ENCODE data around the gene ROPN1L. TPM values are rescaled to one million over a fixed set of nuclear protein-coding genes. Genes with fewer than 3 reads are reported as not detected.
A peak's percentile ranks its signal among the peaks of the same experiment; 100 is the strongest.

Gene ROPN1L
- polyA plus RNA-seq, 1 donor from 2014 or later = 0.52 TPM

DNA sequence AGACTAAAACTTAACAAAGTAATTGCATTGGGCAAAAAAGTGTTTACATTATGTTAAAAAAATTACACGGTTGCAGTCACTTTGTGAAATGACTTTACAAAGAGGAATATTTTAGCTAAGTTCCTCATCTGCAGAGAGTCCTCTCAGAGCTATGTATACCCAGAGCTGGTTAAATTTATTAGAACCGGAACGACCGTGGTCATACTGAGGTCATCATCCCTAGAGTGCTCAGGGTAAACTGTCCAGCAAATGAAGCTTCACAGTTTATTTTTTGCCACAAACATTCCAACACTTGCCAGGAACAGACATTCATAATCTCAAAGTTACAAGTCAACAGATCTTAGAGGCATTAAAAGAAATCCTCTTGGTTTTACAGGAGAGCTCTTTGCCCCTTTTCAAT is 897 bp downstream of the ROPN1L start:
- H3K4me3 ChIP-seq (ENCODE audit: low read length) = peak overlapping the region; percentile 79
- no peak overlapping the region for H3K27ac ChIP-seq (ENCODE audit: low read length)
- peak overlapping the region; percentile 84 for H3K4me2 ChIP-seq (ENCODE audit: low read length)
- H3K9me2 ChIP-seq (ENCODE audit: insufficient read depth, low read length) = no peaks in the 10 kb centered on the region
- no peak overlapping the region for H2AFZ ChIP-seq (ENCODE audit: low read depth, low read length)
- H3K9me3 ChIP-seq (ENCODE audit: low read length) = no peaks in the 10 kb centered on the region
- H3F3A ChIP-seq (ENCODE audit: insufficient read depth, low read length, poor library complexity, severe bottlenecking) = no peaks in the 10 kb centered on the region
- H4K20me1 ChIP-seq (ENCODE audit: insufficient read depth) = no peaks in the 10 kb centered on the region
- no peaks in the 10 kb centered on the region for H3K27me3 ChIP-seq (ENCODE audit: insufficient read depth, low read depth, low read length)
- no peaks in the 10 kb centered on the region for H3K79me2 ChIP-seq (replicated peaks; ENCODE audit: insufficient read depth, low read length)
- no peak for TF ChIP-seq RAD21 (conservative IDR thresholded peaks at IDR 0.05)
- TF ChIP-seq TAF1 (IDR thresholded peaks at IDR 0.05; ENCODE audit: low read depth) = no peak
- no peak for TF ChIP-seq SMC3 (conservative IDR thresholded peaks at IDR 0.05; ENCODE audit: poor library complexity)
- no peak for TF ChIP-seq POLR2AphosphoS5 (IDR thresholded peaks at IDR 0.05)
- TF ChIP-seq, protein P1, sequence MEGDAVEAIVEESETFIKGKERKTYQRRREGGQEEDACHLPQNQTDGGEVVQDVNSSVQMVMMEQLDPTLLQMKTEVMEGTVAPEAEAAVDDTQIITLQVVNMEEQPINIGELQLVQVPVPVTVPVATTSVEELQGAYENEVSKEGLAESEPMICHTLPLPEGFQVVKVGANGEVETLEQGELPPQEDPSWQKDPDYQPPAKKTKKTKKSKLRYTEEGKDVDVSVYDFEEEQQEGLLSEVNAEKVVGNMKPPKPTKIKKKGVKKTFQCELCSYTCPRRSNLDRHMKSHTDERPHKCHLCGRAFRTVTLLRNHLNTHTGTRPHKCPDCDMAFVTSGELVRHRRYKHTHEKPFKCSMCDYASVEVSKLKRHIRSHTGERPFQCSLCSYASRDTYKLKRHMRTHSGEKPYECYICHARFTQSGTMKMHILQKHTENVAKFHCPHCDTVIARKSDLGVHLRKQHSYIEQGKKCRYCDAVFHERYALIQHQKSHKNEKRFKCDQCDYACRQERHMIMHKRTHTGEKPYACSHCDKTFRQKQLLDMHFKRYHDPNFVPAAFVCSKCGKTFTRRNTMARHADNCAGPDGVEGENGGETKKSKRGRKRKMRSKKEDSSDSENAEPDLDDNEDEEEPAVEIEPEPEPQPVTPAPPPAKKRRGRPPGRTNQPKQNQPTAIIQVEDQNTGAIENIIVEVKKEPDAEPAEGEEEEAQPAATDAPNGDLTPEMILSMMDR (IDR thresholded peaks at IDR 0.05; ENCODE audit: poor library complexity, severe bottlenecking) = no peak
- no peak for TF ChIP-seq EP300 (conservative IDR thresholded peaks at IDR 0.05; ENCODE audit: poor library complexity, severe bottlenecking)
- TF ChIP-seq, protein P2, sequence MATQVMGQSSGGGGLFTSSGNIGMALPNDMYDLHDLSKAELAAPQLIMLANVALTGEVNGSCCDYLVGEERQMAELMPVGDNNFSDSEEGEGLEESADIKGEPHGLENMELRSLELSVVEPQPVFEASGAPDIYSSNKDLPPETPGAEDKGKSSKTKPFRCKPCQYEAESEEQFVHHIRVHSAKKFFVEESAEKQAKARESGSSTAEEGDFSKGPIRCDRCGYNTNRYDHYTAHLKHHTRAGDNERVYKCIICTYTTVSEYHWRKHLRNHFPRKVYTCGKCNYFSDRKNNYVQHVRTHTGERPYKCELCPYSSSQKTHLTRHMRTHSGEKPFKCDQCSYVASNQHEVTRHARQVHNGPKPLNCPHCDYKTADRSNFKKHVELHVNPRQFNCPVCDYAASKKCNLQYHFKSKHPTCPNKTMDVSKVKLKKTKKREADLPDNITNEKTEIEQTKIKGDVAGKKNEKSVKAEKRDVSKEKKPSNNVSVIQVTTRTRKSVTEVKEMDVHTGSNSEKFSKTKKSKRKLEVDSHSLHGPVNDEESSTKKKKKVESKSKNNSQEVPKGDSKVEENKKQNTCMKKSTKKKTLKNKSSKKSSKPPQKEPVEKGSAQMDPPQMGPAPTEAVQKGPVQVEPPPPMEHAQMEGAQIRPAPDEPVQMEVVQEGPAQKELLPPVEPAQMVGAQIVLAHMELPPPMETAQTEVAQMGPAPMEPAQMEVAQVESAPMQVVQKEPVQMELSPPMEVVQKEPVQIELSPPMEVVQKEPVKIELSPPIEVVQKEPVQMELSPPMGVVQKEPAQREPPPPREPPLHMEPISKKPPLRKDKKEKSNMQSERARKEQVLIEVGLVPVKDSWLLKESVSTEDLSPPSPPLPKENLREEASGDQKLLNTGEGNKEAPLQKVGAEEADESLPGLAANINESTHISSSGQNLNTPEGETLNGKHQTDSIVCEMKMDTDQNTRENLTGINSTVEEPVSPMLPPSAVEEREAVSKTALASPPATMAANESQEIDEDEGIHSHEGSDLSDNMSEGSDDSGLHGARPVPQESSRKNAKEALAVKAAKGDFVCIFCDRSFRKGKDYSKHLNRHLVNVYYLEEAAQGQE (IDR thresholded peaks at IDR 0.05; ENCODE audit: borderline replicate concordance) = no peak
- no peak for TF ChIP-seq EZH2 (IDR thresholded peaks at IDR 0.05; ENCODE audit: borderline replicate concordance, insufficient read depth, low read length, poor library complexity, severe bottlenecking)
- no peak for TF ChIP-seq MXI1 (conservative IDR thresholded peaks at IDR 0.05; ENCODE audit: poor library complexity, severe bottlenecking)
- no peak overlapping the region for H3K9ac ChIP-seq (ENCODE audit: low read length)
- H3K36me3 ChIP-seq (ENCODE audit: insufficient read depth, low read length) = no peaks in the 10 kb centered on the region

DNA sequence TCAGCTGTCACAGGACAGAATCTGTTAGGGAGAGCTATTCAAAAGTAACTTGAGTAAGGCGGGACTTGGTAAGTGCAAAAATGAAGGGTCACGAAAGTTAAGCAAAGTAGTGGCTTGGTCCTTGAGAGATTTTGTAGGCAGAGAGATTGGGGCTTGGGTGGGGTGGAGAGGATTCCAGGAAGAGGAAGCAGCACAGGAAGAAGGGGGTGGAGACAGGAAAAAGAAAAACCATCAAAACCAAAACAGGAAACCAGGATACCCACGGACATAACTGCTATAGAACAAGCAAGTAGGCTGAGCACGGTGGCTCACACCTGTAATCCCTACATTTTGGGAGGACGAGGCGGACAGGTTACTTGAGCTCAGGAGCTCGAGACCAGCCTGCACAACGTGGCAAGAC is 3.7 kb downstream of the ROPN1L start:
- Histone ChIP-seq H4K20me1 (ENCODE audit: insufficient read depth) (no peaks in the 10 kb centered on the region), H3K27ac (ENCODE audit: low read length) (no peak overlapping the region), H3F3A (ENCODE audit: insufficient read depth, low read length, poor library complexity, severe bottlenecking) (no peaks in the 10 kb centered on the region), H3K79me2 (replicated peaks; ENCODE audit: insufficient read depth, low read length) (no peaks in the 10 kb centered on the region), H3K4me2 (ENCODE audit: low read length) (no peak overlapping the region), H3K27me3 (ENCODE audit: insufficient read depth, low read depth, low read length) (no peaks in the 10 kb centered on the region), H3K9ac (ENCODE audit: low read length) (no peak overlapping the region), H3K9me2 (ENCODE audit: insufficient read depth, low read length) (no peaks in the 10 kb centered on the region), H2AFZ (ENCODE audit: low read depth, low read length) (no peak overlapping the region), H3K36me3 (ENCODE audit: insufficient read depth, low read length) (no peaks in the 10 kb centered on the region), H3K9me3 (ENCODE audit: low read length) (no peaks in the 10 kb centered on the region), H3K4me3 (ENCODE audit: low read length) (no peak overlapping the region)
- TF ChIP-seq, protein P2 (IDR thresholded peaks at IDR 0.05; ENCODE audit: borderline replicate concordance) = no peak
- TF ChIP-seq EZH2 (IDR thresholded peaks at IDR 0.05; ENCODE audit: borderline replicate concordance, insufficient read depth, low read length, poor library complexity, severe bottlenecking) (no peak), MXI1 (conservative IDR thresholded peaks at IDR 0.05; ENCODE audit: poor library complexity, severe bottlenecking) (no peak), EP300 (conservative IDR thresholded peaks at IDR 0.05; ENCODE audit: poor library complexity, severe bottlenecking) (no peak), TAF1 (IDR thresholded peaks at IDR 0.05; ENCODE audit: low read depth) (no peak), SMC3 (conservative IDR thresholded peaks at IDR 0.05; ENCODE audit: poor library complexity) (no peak), POLR2AphosphoS5 (IDR thresholded peaks at IDR 0.05) (no peak)
- TF ChIP-seq, protein P1 (IDR thresholded peaks at IDR 0.05; ENCODE audit: poor library complexity, severe bottlenecking) = no peak
